ENCODE data around the gene PRMT2. TPM values are rescaled to one million over a fixed set of nuclear protein-coding genes. Genes with fewer than 3 reads are reported as not detected.

PRMT2 gene
- total and polyA plus RNA-seq, 2 donors (not counting 1 experiment from before 2014, with no cell fraction given), result 152 to 169 TPM

DNA sequence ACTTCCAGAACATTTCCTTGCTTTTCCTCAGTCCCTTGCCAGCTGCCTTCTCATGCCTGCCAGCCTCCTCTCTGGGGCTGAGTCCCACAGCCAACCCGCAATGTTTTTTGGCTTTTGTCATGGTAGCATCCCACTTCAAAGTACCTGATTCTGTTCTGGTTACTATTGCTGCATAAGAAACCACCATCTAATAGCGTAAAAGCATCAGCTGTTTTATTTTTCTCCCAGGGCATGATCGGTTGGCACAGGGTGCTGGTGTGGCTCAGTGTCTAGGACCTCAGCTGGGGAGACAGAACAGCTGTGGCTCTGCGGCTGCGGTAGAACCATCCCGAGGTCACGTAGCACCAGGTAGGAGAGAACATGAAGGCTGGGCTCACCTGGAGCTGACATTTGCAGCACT lies 8.9 kb upstream of the PRMT2 start:
- no peak overlapping the region for H3K4me3 ChIP-seq (replicated peaks in 1 of 4; ENCODE audit: control extremely low read depth in 1 of 4, insufficient read depth in 1 of 4, low read depth in 3 of 4, low read length in 4 of 4)

GRCh38 chr21:46626975-46627501 lies 8.4 kb upstream of the PRMT2 start:
- Histone ChIP-seq H3K27ac (ENCODE audit: insufficient read depth, low read length) (no peak overlapping the region), H3K9ac (ENCODE audit: insufficient read depth, low read length) (no peak overlapping the region), H4K20me1 (ENCODE audit: control insufficient read depth, extremely low read depth, insufficient read depth, low read length) (no peaks in the 10 kb centered on the region), H3K9me3 (ENCODE audit: control insufficient read depth, insufficient read depth, low read depth, low read length) (no peaks in the 10 kb centered on the region), H3K4me1 (ENCODE audit: control insufficient read depth, extremely low read depth, insufficient read depth, low read length) (no peaks in the 10 kb centered on the region), H2AFZ (ENCODE audit: low read length) (no peak overlapping the region), H3K4me2 (ENCODE audit: extremely low read depth, insufficient read depth, low read length) (no peak overlapping the region), H3K79me2 (ENCODE audit: control insufficient read depth, insufficient read depth, low read length) (no peaks in the 10 kb centered on the region), H3K4me3 (replicated peaks in 1 of 4; ENCODE audit: control extremely low read depth in 1 of 4, insufficient read depth in 1 of 4, low read depth in 3 of 4, low read length in 4 of 4) (no peak overlapping the region), H3K36me3 (ENCODE audit: control insufficient read depth, insufficient read depth, low read length) (no peaks in the 10 kb centered on the region), H3K27me3 (ENCODE audit: control insufficient read depth, insufficient read depth, low read length) (no peaks in the 10 kb centered on the region)
- TF ChIP-seq, protein P1, sequence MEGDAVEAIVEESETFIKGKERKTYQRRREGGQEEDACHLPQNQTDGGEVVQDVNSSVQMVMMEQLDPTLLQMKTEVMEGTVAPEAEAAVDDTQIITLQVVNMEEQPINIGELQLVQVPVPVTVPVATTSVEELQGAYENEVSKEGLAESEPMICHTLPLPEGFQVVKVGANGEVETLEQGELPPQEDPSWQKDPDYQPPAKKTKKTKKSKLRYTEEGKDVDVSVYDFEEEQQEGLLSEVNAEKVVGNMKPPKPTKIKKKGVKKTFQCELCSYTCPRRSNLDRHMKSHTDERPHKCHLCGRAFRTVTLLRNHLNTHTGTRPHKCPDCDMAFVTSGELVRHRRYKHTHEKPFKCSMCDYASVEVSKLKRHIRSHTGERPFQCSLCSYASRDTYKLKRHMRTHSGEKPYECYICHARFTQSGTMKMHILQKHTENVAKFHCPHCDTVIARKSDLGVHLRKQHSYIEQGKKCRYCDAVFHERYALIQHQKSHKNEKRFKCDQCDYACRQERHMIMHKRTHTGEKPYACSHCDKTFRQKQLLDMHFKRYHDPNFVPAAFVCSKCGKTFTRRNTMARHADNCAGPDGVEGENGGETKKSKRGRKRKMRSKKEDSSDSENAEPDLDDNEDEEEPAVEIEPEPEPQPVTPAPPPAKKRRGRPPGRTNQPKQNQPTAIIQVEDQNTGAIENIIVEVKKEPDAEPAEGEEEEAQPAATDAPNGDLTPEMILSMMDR (conservative IDR thresholded peaks at IDR 0.05 in 1 of 2, IDR thresholded peaks at IDR 0.05 in 1 of 2; ENCODE audit: low read depth in 1 of 2, low read length in 2 of 2), result no peak
- no peak for DNase-seq (ENCODE audit: low read depth in 2 of 2)

More for the DNA sequence above, 8.9 kb upstream of the PRMT2 start:
- Histone ChIP-seq H3K79me2 (ENCODE audit: control insufficient read depth, insufficient read depth, low read length) (no peaks in the 10 kb centered on the region), H3K27ac (ENCODE audit: insufficient read depth, low read length) (no peak overlapping the region), H3K4me2 (ENCODE audit: extremely low read depth, insufficient read depth, low read length) (no peak overlapping the region), H2AFZ (ENCODE audit: low read length) (no peak overlapping the region), H3K27me3 (ENCODE audit: control insufficient read depth, insufficient read depth, low read length) (no peaks in the 10 kb centered on the region), H3K4me1 (ENCODE audit: control insufficient read depth, extremely low read depth, insufficient read depth, low read length) (no peaks in the 10 kb centered on the region), H3K36me3 (ENCODE audit: control insufficient read depth, insufficient read depth, low read length) (no peaks in the 10 kb centered on the region), H3K9me3 (ENCODE audit: control insufficient read depth, insufficient read depth, low read depth, low read length) (no peaks in the 10 kb centered on the region), H3K9ac (ENCODE audit: insufficient read depth, low read length) (no peak overlapping the region), H4K20me1 (ENCODE audit: control insufficient read depth, extremely low read depth, insufficient read depth, low read length) (no peaks in the 10 kb centered on the region)
- no peak for TF ChIP-seq EZH2 (IDR thresholded peaks at IDR 0.05; ENCODE audit: low read length, missing control alignments)
- TF ChIP-seq, protein P1 (conservative IDR thresholded peaks at IDR 0.05 in 1 of 2, IDR thresholded peaks at IDR 0.05 in 1 of 2; ENCODE audit: low read depth in 1 of 2, low read length in 2 of 2), result no peak
- no peak for DNase-seq (ENCODE audit: low read depth in 2 of 2)

DNA sequence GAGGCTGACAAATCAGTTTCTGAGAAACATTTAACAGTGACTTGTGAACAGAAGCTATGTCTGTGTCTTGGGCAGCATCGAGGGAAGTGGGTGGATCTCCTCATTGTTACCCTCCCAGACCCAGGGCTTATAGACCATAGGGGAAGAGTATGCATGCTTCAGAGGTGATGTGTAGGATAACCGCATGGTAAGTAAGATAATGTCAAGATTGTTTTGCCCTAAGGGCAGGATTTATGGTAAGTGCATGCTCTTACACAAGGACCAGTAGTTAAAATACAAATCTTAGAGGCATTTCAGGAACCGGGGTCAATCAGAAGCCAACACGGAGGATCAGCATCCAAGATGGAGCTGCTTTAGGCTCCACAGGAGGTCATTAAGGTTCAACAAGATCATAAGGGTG lies 7.7 kb upstream of the PRMT2 start:
- H3K79me2 ChIP-seq (ENCODE audit: control insufficient read depth, insufficient read depth, low read length), result no peaks in the 10 kb centered on the region

More for the DNA sequence above, 7.7 kb upstream of the PRMT2 start:
- no peaks in the 10 kb centered on the region for H3K27me3 ChIP-seq (ENCODE audit: control insufficient read depth, insufficient read depth, low read length)
- no peaks in the 10 kb centered on the region for H3K9me3 ChIP-seq (ENCODE audit: control insufficient read depth, insufficient read depth, low read depth, low read length)
- no peak for TF ChIP-seq EZH2 (IDR thresholded peaks at IDR 0.05; ENCODE audit: low read length, missing control alignments)
- TF ChIP-seq, protein P1 (conservative IDR thresholded peaks at IDR 0.05 in 1 of 2, IDR thresholded peaks at IDR 0.05 in 1 of 2; ENCODE audit: low read depth in 1 of 2, low read length in 2 of 2), result no peak
- no peak for DNase-seq (ENCODE audit: low read depth in 2 of 2)
- H3K4me3 ChIP-seq (replicated peaks in 1 of 4; ENCODE audit: control extremely low read depth in 1 of 4, insufficient read depth in 1 of 4, low read depth in 3 of 4, low read length in 4 of 4), result no peak overlapping the region
- H4K20me1 ChIP-seq (ENCODE audit: control insufficient read depth, extremely low read depth, insufficient read depth, low read length), result no peaks in the 10 kb centered on the region
- no peak overlapping the region for H3K4me2 ChIP-seq (ENCODE audit: extremely low read depth, insufficient read depth, low read length)
- H3K36me3 ChIP-seq (ENCODE audit: control insufficient read depth, insufficient read depth, low read length), result no peaks in the 10 kb centered on the region
- no peak overlapping the region for H3K9ac ChIP-seq (ENCODE audit: insufficient read depth, low read length)
- H3K27ac ChIP-seq (ENCODE audit: insufficient read depth, low read length), result no peak overlapping the region
- no peaks in the 10 kb centered on the region for H3K4me1 ChIP-seq (ENCODE audit: control insufficient read depth, extremely low read depth, insufficient read depth, low read length)
- H2AFZ ChIP-seq (ENCODE audit: low read length), result no peak overlapping the region
